Endodermal cell (in vitro differentiated cells): ENCODE measurements around the gene RAB3B. TPM values are rescaled to one million over a fixed set of nuclear protein-coding genes. Genes with fewer than 3 reads are reported as not detected.

ENCODE experiments used
- DNase-seq: peaks from one replicate; pipeline ENCODE4 v3.0.0-alpha.2; 2017
- H3K27ac ChIP-seq: 2 replicates; pipeline ENCODE4 v1.5.1; 2013; ENCODE audit warnings: mild to moderate bottlenecking, low read depth, low read length, moderate library complexity
- H3K27me3 ChIP-seq: 2 replicates; pipeline ENCODE4 v1.6.1; 2013; ENCODE audit warnings: mild to moderate bottlenecking, low read length, moderate library complexity; ENCODE audit not compliant: insufficient read depth, control insufficient read depth, poor library complexity, severe bottlenecking
- H3K36me3 ChIP-seq: 2 replicates; pipeline ENCODE4 v1.7.0; 2013; ENCODE audit warnings: mild to moderate bottlenecking, low read length, moderate library complexity; ENCODE audit not compliant: control insufficient read depth, insufficient read depth
- H3K4me1 ChIP-seq: one replicate; pipeline ENCODE4 v1.7.0; 2013; ENCODE audit warnings: low read length; ENCODE audit not compliant: control insufficient read depth, insufficient read depth
- H3K4me3 ChIP-seq: 2 replicates; pipeline ENCODE4 v1.5.1; 2013; ENCODE audit warnings: mild to moderate bottlenecking, low read length, moderate library complexity
- H3K9ac ChIP-seq: 2 replicates; pipeline ENCODE4 v1.6.1; 2013; ENCODE audit warnings: mild to moderate bottlenecking, low read length, moderate library complexity; ENCODE audit not compliant: poor library complexity, severe bottlenecking; ENCODE audit errors: extremely low read depth
- H3K9me3 ChIP-seq: 2 replicates; pipeline ENCODE4 v1.6.1; 2013; ENCODE audit warnings: mild to moderate bottlenecking, low read length, moderate library complexity; ENCODE audit not compliant: control insufficient read depth
- H3K27ac Mint-ChIP-seq: 2 replicates; pipeline ENCODE4 v1.8.0; 2020; ENCODE audit warnings: mixed read lengths
- H3K27me3 Mint-ChIP-seq: 2 replicates; pipeline ENCODE4 v1.8.0; 2021; ENCODE audit warnings: mild to moderate bottlenecking, mixed read lengths; ENCODE audit not compliant: insufficient read depth
- H3K36me3 Mint-ChIP-seq: 2 replicates; pipeline ENCODE4 v1.8.0; 2020; ENCODE audit warnings: low read depth, mixed read lengths
- H3K4me1 Mint-ChIP-seq: 2 replicates; pipeline ENCODE4 v1.8.0; 2020; ENCODE audit warnings: mixed read lengths
- H3K4me3 Mint-ChIP-seq: 2 replicates; pipeline ENCODE4 v1.8.0; 2020; ENCODE audit warnings: mild to moderate bottlenecking, moderate library complexity, mixed read lengths
- H3K9me3 Mint-ChIP-seq: 2 replicates; pipeline ENCODE4 v1.8.0; 2020; ENCODE audit warnings: mild to moderate bottlenecking, mixed read lengths
- WGBS, 2 experiments: methylation state at CpG; one replicate each; pipeline versions ENCODE4 v1.1.5 to v1.1.7; 2013; ENCODE audit warnings: missing lambda C conversion rate in 2 of 2, mixed read lengths in 1 of 2; ENCODE audit not compliant: insufficient coverage in 1 of 2, insufficient read length in 1 of 2; 5-methylcytosine and 5-hydroxymethylcytosine counted together
- long read RNA-seq, 4 experiments: library from polyadenylated mRNA in 2 of 4; library from RNA in 1 of 4; library from capped mRNA in 1 of 4; stranded (forward) in 3 of 4; unstranded in 1 of 4; transcript quantifications; one replicate each; pipeline ENCODE4 v2.0.0, GENCODE V29; 2020 to 2021; ENCODE audit warnings: inconsistent platforms in 1 of 4
- polyA plus RNA-seq, 2 experiments: library from polyadenylated mRNA; stranded (reverse); fragments of 50-300 nt; gene quantifications; one replicate each; pipeline ENCODE4 v1.2.3, GENCODE V29; 2013
- total RNA-seq, 2 donors: library from RNA; stranded (reverse); fragmentation: NEBNext Ultra II Directional in 1 of 2; extraction: Animal tissue kit (Norgen Biotek cat#: 25700) in 1 of 2; gene quantifications; 2 replicates in 1 of 2; 3 replicates in 1 of 2; pipeline ENCODE4 v1.2.1, GENCODE V29; 2021
- TF ChIP-seq, protein P1 (sequence below): fragments of 200-600 bp; sonication (generic); conservative IDR thresholded peaks from 2 replicates; pipeline ENCODE4 v1.5.0; 2021; ENCODE audit warnings: antibody characterized with exemption, mild to moderate bottlenecking

RAB3B gene, protein sequence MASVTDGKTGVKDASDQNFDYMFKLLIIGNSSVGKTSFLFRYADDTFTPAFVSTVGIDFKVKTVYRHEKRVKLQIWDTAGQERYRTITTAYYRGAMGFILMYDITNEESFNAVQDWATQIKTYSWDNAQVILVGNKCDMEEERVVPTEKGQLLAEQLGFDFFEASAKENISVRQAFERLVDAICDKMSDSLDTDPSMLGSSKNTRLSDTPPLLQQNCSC
- total RNA-seq, result 10 to 100 TPM; 58.1 to 66.0 TPM
- polyA plus RNA-seq (2013, experiment 1 of 2), result 14.6 TPM
- 16.6 TPM for polyA plus RNA-seq (2013, experiment 2 of 2)
- long read RNA-seq, experiment 1, full-length matches to known transcripts, result 6 of 37 reads
- long read RNA-seq, experiment 1, partial matches to known transcripts, result 2 of 37 reads
- long read RNA-seq, experiment 1, other reads (novel, unspliced or antisense), result 29 of 37 reads
- long read RNA-seq, experiment 2, full-length matches to known transcripts, result 76 of 150 reads
- long read RNA-seq, experiment 2, partial matches to known transcripts, result 8 of 150 reads
- long read RNA-seq, experiment 2, other reads (novel, unspliced or antisense), result 66 of 150 reads
- long read RNA-seq, experiment 3, full-length matches to known transcripts, result 174 of 224 reads
- long read RNA-seq, experiment 3, partial matches to known transcripts, result 20 of 224 reads
- long read RNA-seq, experiment 3, other reads (novel, unspliced or antisense), result 30 of 224 reads
- long read RNA-seq, experiment 4, full-length matches to known transcripts, result 34 of 45 reads
- long read RNA-seq, experiment 4, partial matches to known transcripts, result 2 of 45 reads
- long read RNA-seq, experiment 4, other reads (novel, unspliced or antisense), result 9 of 45 reads

DNA sequence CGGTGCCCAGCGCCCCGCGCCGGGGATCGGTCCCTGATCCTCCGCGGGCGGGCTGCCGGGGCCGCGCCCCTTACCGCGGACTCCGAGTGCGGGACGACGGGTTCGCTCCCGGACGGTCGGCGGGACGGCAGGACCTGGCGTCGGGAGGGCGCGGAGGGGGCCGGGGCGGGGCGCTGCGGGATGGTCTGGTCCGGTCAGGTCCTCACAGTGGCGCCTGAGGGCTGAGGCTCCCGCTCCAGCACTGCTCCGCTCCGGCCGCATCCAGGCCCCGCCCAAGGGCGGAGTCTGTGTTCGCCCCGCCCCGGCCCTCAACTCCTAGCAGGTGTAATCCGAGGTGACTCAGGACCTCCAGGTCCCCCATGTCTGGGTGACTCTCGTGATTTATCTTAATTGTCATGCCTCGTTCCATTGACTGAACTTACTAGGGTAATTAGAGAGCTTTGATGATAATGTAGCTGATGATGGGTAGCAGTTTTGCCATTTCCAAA lies at the start of gene RAB3B:
Gene RAB3B (minus strand): TSS at position 223 of the 488 bp plus-strand sequence. CDS start 13,583 bp downstream, outside the sequence.
- peak within 1 kb of the TSS; percentile 78 for H3K4me3 Mint-ChIP-seq
- peaks cover 20% of the 10 kb centered on the region for H3K4me1 Mint-ChIP-seq
- 0 to 3% methylated on average over 4 to 46 of the region's 46 CpGs for WGBS, 2 experiments
- no peak within 1 kb of the TSS for H3K27ac ChIP-seq
- peaks cover 14% of the 10 kb centered on the region for H3K36me3 Mint-ChIP-seq
- peaks cover 9% of the 10 kb centered on the region for H3K36me3 ChIP-seq
- H3K9ac ChIP-seq, result peak within 1 kb of the TSS; percentile 34
- H3K4me1 ChIP-seq, result peaks cover 3% of the 10 kb centered on the region
- peak within 1 kb of the TSS; percentile 86 for H3K4me3 ChIP-seq
- H3K27ac Mint-ChIP-seq, result no peak within 1 kb of the TSS
- H3K27me3 ChIP-seq, result peaks cover 10% of the 10 kb centered on the region
- TF ChIP-seq, protein P1, sequence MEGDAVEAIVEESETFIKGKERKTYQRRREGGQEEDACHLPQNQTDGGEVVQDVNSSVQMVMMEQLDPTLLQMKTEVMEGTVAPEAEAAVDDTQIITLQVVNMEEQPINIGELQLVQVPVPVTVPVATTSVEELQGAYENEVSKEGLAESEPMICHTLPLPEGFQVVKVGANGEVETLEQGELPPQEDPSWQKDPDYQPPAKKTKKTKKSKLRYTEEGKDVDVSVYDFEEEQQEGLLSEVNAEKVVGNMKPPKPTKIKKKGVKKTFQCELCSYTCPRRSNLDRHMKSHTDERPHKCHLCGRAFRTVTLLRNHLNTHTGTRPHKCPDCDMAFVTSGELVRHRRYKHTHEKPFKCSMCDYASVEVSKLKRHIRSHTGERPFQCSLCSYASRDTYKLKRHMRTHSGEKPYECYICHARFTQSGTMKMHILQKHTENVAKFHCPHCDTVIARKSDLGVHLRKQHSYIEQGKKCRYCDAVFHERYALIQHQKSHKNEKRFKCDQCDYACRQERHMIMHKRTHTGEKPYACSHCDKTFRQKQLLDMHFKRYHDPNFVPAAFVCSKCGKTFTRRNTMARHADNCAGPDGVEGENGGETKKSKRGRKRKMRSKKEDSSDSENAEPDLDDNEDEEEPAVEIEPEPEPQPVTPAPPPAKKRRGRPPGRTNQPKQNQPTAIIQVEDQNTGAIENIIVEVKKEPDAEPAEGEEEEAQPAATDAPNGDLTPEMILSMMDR, result no peak
- DNase-seq, result peak; percentile 98
- H3K9me3 ChIP-seq, result no peaks in the 10 kb centered on the region
- no peaks in the 10 kb centered on the region for H3K9me3 Mint-ChIP-seq
- H3K27me3 Mint-ChIP-seq, result peaks cover 23% of the 10 kb centered on the region

DNA sequence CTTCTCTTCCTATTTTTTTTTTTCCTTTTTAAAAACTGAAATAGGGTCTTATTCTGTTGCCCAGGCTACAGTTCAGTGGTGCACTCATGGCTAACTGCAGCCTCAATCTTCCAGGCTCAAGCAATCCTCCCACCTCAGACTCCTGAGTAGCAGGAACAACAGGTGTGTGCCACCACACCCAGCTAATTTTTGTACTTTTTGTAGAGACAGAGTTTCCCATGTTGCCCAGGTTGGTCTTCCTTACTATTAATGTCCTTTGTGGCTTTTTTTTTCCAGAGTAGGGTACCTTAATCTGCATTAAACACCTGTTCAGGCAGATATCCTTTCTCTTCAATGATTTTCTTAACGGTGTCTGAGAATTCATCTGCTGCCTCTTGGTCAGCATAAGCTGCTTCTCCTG lies 47.4 kb upstream of the RAB3B start:
- no peaks in the 10 kb centered on the region for H3K9me3 ChIP-seq
- WGBS, 2 experiments, result 95 to 100% methylated on average over 1 of the region's 1 CpG
- H3K36me3 Mint-ChIP-seq, result peaks cover 38% of the 10 kb centered on the region
- H3K36me3 ChIP-seq, result peaks cover 62% of the 10 kb centered on the region
- no peak for DNase-seq
- no peaks in the 10 kb centered on the region for H3K27me3 ChIP-seq
- no peak overlapping the region for H3K27ac ChIP-seq
- H3K9me3 Mint-ChIP-seq, result no peaks in the 10 kb centered on the region
- no peaks in the 10 kb centered on the region for H3K27me3 Mint-ChIP-seq
- no peaks in the 10 kb centered on the region for H3K4me1 ChIP-seq
- no peak overlapping the region for H3K9ac ChIP-seq
- H3K27ac Mint-ChIP-seq, result no peak overlapping the region
- TF ChIP-seq, protein P1, result no peak
- H3K4me1 Mint-ChIP-seq, result no peaks in the 10 kb centered on the region
- H3K4me3 Mint-ChIP-seq, result no peak overlapping the region
- no peak overlapping the region for H3K4me3 ChIP-seq

DNA sequence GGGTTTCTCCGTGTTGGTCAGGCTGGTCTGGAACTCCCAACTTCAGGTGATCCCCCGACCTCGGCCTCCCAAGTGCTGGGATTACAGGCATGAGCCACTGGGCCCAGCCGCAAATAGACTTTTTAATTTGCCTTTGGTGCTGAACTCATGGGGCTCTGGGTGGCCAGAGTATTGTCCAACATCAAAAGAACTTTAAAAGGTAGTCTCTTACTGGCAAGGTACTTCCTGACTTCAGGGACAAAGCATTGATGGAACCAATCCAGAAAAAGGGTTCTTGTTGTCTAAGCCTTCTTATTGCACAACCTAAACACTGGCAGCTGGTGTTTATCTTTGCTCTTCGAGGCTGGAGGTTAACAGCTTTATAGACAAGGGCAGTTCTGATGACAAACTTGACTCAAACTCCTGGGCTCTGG lies 46.9 kb upstream of the RAB3B start:
- Histone ChIP-seq H3K27me3 (no peaks in the 10 kb centered on the region), H3K27ac (no peak overlapping the region), H3K4me3 (no peak overlapping the region), H3K36me3 (peaks cover 62% of the 10 kb centered on the region), H3K4me1 (peaks cover 1% of the 10 kb centered on the region), H3K9me3 (no peaks in the 10 kb centered on the region), H3K9ac (no peak overlapping the region)
- TF ChIP-seq, protein P1, result no peak
- Mint-ChIP-seq H3K4me1 (peaks cover 5% of the 10 kb centered on the region), H3K27me3 (no peaks in the 10 kb centered on the region), H3K36me3 (peaks cover 38% of the 10 kb centered on the region), H3K4me3 (no peak overlapping the region), H3K9me3 (no peaks in the 10 kb centered on the region), H3K27ac (no peak overlapping the region)
- DNase-seq, result no peak
- 88 to 96% methylated on average over 5 of the region's 5 CpGs for WGBS, 2 experiments
